HG02943 (cell line): ENCODE data around the gene MSANTD1.

ENCODE experiments used
- ATAC-seq: cut with Tn5 transposase; IDR thresholded peaks from one replicate; pipeline ENCODE4 v1.9.1; 2021; ENCODE audit warnings: mild to moderate bottlenecking, low read depth, moderate library complexity; ENCODE audit not compliant: unreplicated experiment

Gene MSANTD1

DNA sequence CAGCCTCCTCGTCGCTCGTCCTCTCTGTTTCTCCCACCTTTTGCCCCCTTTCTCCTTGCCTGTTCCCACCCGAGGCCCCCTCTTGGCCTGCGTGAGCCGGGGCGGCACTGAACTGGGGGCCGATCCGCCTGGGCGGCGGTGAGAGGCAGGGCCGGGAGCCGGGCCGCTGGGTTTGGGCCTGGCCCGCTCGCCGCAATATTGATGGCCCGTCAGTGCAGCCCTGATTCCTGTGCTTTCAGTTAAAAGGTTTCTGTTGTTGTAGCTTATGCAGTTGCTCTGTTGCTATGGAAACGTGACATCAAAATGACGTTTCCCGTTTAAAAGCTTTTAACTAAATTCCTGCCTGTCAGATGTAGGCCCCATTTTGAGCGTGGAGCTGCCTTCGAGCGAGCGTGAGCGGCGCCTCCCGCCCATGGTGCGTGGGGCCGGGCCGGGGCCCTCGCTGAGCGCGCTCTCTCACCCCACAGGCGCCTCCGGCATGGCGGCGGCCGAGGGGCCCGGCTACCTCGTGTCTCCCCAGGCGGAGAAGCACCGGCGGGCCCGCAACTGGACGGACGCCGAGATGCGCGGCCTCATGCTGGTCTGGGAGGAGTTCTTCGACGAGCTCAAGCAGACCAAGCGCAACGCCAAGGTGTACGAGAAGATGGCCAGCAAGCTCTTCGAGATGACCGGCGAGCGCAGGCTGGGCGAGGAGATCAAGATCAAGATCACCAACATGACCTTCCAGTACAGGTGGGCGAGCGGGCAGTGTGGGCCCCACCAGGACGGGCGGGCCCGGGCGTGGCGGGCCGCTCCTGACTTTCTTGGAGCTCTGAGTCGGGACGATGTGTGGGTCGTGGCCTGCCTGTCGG, at the start of gene MSANTD1:
Gene MSANTD1, plus strand, starts transcription at position 349 of the 851 bp plus-strand sequence. Its CDS starts 64 bp downstream, at position 413.
- no peak for ATAC-seq

DNA sequence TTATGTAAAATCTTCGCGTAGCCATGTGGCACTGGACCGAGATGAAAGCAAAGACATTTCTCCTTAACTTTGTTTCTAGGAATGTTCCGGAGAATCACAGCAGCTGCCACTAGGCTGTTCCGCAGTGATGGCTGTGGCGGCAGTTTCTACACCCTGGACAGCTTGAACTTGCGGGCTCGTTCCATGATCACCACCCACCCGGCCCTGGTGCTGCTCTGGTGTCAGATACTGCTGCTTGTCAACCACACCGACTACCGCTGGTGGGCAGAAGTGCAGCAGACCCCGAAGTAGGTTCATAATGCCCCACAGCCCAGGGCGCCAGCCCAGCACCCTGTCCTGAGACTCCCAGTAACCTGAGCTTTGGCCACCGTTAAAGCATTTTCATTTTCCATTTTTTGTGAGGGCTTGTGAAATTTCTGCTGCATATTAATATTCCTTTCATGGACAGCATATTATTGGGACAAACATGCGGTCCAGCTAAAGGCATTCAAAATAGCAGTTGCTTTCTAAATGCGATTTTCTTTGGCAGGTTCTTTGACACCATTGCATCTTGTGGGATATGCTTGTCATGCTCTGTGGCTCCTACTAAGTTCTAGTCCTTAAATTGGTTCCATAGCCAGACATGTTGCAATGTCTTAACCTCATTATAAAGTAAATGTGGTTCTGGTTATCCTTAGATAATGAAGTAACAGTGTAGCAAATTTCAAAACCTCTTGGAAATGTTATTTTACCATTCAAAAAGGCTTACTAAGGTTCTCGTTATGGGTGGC, 49.1 kb upstream of the MSANTD1 start:
- ATAC-seq = no peak

GRCh38 chr4:3200423-3201090, 48.4 kb upstream of the MSANTD1 start:
- no peak for ATAC-seq

DNA sequence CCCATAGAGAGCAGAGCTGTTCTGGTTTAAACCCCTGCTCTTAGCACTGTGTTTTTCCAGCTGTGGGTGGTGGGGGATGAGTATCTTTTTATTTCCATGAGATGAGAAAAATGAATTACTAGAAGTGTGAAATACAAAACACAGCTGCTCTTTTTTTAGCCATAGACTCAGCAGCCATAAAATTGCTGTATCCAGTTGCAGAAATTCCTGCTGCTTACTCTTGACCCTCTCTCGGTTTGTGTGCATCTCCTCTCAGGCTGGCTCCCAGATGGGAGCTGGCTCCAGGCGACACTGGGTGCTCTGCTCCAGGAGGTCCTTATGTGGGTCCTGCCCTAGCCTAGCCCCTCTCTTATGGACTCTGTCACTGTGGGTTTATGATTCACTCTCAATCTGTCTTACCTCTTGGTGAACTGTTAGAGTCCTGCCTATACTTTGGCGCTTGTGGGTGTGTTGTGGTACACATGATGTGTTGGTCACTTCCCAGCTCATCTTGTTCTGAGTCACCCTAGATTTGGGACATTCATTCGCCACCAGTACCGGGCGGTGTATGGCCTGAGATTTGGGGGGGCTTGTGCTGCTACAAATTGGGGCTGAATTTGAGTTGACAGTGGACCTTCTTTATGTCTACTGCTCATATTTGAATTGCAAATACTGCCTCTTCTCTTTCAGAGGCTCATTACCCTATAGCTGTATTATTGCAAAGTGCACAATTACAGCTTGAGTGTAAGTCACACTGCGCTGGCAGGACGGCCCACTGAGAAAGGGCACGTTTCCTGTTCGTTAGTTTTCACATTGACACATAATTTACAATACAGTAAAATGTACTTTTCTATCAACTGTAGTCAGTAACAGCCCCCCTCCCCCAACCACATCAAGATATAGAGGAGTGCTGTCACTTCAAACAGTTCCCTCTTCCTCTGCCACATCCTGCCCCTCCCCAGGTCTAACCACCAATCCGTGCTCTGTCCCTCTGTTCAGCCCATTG, 46.9 kb upstream of the MSANTD1 start:
- no peak for ATAC-seq

- ATAC-seq = no peak
These were observed 45.8 kb upstream of the MSANTD1 start for GRCh38 chr4:3202836-3203820.

GRCh38 chr4:3203971-3204431, 45.0 kb upstream of the MSANTD1 start:
- no peak for ATAC-seq

DNA sequence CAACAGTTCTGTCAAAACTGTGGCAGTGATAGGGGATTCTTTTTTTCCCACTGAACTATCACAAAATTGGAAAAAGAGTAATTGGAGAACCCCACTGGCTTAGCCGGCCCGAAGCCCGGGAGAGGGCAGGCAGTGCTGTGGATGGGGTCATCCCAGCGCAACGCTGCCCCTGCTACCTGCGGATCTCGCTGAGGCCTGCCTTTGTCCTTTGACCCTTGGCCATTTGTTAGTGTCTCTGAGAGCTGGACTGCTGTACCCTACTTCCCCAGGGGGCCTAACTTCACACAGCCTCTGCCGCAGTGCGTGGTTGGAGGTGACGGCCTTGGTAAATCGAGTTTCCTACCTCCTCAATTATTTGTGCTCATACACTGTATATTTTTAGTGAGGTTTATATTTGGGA, 43.0 kb upstream of the MSANTD1 start:
- no peak for ATAC-seq

DNA sequence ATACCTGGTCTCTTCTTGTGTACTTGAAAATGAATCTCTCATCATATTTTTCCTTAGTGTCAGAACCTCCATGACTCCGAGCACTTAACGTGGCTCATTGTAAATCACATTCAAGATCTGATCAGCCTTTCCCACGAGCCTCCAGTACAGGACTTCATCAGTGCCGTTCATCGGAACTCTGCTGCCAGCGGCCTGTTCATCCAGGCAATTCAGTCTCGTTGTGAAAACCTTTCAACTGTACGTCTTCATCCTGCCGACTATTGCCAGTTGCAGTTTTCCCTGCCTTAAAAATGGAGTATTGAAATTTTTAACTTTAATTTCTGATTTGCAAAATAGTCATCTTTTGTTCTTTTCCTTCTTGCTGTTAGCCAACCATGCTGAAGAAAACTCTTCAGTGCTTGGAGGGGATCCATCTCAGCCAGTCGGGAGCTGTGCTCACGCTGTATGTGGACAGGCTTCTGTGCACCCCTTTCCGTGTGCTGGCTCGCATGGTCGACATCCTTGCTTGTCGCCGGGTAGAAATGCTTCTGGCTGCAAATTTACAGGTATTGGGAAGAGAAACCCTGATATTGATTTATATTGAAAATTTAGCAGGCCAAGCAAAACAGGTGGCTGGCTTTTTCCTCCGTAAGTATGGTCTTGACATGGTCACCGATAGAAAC, 42.4 kb upstream of the MSANTD1 start:
- no peak for ATAC-seq

GRCh38 chr4:3207531-3208037, 41.4 kb upstream of the MSANTD1 start:
- no peak for ATAC-seq

- ATAC-seq = no peak
These were observed 40.1 kb upstream of the MSANTD1 start for GRCh38 chr4:3208826-3209225.

GRCh38 chr4:3209551-3210325, 39.2 kb upstream of the MSANTD1 start:
- no peak for ATAC-seq

- ATAC-seq = no peak
These were observed 38.5 kb upstream of the MSANTD1 start for GRCh38 chr4:3210467-3210866.

DNA sequence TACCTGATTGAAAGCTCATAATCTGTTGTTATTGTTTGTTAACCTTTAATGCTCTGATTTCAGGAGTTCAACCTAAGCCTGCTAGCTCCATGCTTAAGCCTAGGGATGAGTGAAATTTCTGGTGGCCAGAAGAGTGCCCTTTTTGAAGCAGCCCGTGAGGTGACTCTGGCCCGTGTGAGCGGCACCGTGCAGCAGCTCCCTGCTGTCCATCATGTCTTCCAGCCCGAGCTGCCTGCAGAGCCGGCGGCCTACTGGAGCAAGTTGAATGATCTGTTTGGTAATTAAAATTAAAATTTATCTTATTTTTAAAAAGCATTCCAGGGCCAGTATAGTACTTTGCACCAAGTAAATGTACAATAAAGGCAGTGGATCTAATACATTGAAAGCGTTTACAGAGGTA, 37.1 kb upstream of the MSANTD1 start:
- no peak for ATAC-seq

DNA sequence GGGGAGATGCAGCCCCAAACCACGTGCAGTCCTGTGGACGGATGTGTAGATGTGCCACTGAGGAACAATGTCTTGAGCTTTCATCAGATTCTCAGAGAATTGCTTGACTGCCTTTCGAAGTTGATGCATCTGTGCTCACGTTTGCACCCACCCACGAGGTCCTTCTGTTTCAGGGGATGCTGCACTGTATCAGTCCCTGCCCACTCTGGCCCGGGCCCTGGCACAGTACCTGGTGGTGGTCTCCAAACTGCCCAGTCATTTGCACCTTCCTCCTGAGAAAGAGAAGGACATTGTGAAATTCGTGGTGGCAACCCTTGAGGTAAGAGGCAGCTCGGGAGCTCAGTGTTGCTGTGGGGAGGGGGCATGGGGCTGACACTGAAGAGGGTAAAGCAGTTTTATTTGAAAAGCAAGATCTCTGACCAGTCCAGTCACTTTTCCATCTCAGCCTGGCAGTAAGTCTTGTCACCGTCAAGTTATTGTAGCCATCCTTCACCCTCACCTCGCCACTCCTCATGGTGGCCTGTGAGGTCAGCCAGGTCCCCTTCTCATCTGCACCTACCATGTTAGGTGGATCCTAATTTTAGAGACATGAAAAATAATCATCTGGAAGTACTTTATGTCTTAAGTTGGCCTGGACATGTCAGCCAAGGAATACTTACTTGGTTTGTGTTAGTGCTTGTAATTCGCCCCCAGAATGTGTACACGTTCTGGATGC, 36.4 kb upstream of the MSANTD1 start:
- no peak for ATAC-seq

GRCh38 chr4:3213106-3213425, 35.9 kb upstream of the MSANTD1 start:
- ATAC-seq = no peak

DNA sequence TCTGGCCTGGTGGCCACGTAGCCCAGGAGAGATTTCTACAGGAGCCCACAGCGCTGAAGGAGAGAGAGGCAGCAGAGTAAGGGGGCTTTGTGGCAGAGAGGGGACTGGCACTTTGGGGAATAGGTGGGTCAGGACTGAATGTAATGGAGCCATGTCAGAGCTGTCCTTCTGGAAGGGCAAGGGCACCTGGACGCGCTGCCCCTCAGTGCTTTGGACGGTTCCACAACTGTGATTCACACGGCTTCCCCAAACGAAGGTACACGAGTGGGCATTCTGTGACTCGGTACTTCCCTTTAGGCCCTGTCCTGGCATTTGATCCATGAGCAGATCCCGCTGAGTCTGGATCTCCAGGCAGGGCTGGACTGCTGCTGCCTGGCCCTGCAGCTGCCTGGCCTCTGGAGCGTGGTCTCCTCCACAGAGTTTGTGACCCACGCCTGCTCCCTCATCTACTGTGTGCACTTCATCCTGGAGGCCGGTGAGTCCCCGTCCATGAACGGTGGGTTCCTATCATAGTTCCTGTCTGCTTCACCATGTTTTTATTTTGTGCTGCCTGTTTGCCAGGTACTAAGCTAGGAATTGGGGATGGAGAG, 35.2 kb upstream of the MSANTD1 start:
- ATAC-seq = no peak
